ENCODE measurements around the gene KDM2B. TPM values are rescaled to one million over a fixed set of nuclear protein-coding genes. Genes with fewer than 3 reads are reported as not detected.

Gene KDM2B
- total and polyA plus RNA-seq, 11 donors = 7.3 to 24.7 (median 10.3) TPM

- TF ChIP-seq POLR2A (IDR thresholded peaks at IDR 0.05) (peak; percentile 89 to 97), CTCF (IDR thresholded peaks at IDR 0.05) (peak in 3 of 12 donors; percentile 17 to 33 (median 23))
- intact Hi-C loops (cut with DNase I) = loop anchor here in 8 of 10 donors (1.0 to 5.0 kb wide), 4 partner anchors 47 to 52 kb away; partner anchors contain the start of gene ANAPC5 (in 7 of the 8)
- H3K4me3 ChIP-seq = peak within 1 kb of the TSS; percentile 77 to 100 (median 94)
- WGBS, 4 donors = 1% methylated on average over 46 to 77 of the region's 77 CpGs
- no peaks in the 10 kb centered on the region for H3K27me3 ChIP-seq
- peak within 1 kb of the TSS; percentile 70 to 95 (median 92) for H3K27ac ChIP-seq
- peaks cover 0 to 36% (median 22%) of the 10 kb centered on the region in 12 donors for H3K4me1 ChIP-seq
- ATAC-seq = peak; percentile 99 to 100 (median 99)
- DNase-seq = peak; percentile 99 to 100 (median 99)
- no peaks in the 10 kb centered on the region for H3K9me3 ChIP-seq
- peaks cover 0 to 16% (median 7%) of the 10 kb centered on the region in 9 donors for H3K36me3 ChIP-seq
These were observed 181.2 kb downstream of the KDM2B start, which contains the start of gene RNF34 for GRCh38 chr12:121399391-121400331. TSS of gene RNF34 (plus strand) at chr12:121400118. CDS start at chr12:121400213, 95 bp downstream.

- Histone ChIP-seq H3K27ac (no peak overlapping the region), H3K27me3 (no peaks in the 10 kb centered on the region), H3K9me3 (no peaks in the 10 kb centered on the region), H3K36me3 (peaks cover 0 to 7% (median 0%) of the 10 kb centered on the region in 9 donors), H3K4me3 (peak overlapping the region in 1 of 12 donors; percentile 92), H3K4me1 (peaks cover 0 to 36% (median 22%) of the 10 kb centered on the region in 12 donors)
- no peak for ATAC-seq
- WGBS, 4 donors = 98 to 99% (median 99%) methylated on average over 5 of the region's 5 CpGs
- no peak for DNase-seq
- TF ChIP-seq CTCF (IDR thresholded peaks at IDR 0.05) = no peak
- TF ChIP-seq POLR2A (IDR thresholded peaks at IDR 0.05) = no peak
- intact Hi-C loops (cut with DNase I) = loop anchor here in 4 of 10 donors (2.0 to 5.0 kb wide), 3 partner anchors 46 to 51 kb away; partner anchors contain the start of gene ANAPC5 (in 3 of the 4)
These were observed 182.5 kb downstream of the KDM2B start for GRCh38 chr12:121398355-121398754.

GRCh38 chr12:121397521-121397920 lies 183.3 kb downstream of the KDM2B start:
- Histone ChIP-seq H3K9me3 (no peaks in the 10 kb centered on the region), H3K27ac (no peak overlapping the region), H3K36me3 (peaks cover 0 to under 1% (median 0%) of the 10 kb centered on the region in 9 donors), H3K27me3 (no peaks in the 10 kb centered on the region), H3K4me1 (peaks cover 0 to 31% (median 22%) of the 10 kb centered on the region in 12 donors), H3K4me3 (no peak overlapping the region)
- intact Hi-C loops (cut with DNase I) = loop anchor here in 3 of 10 donors (5.0 kb wide), 2 partner anchors 45 to 50 kb away; partner anchors contain the start of gene ANAPC5 (in 2 of the 3)
- ATAC-seq (no peak), DNase-seq (no peak)
- WGBS, 4 donors = 95 to 97% (median 96%) methylated on average over 14 of the region's 14 CpGs
- no peak for TF ChIP-seq POLR2A (IDR thresholded peaks at IDR 0.05)
- TF ChIP-seq CTCF (IDR thresholded peaks at IDR 0.05) = no peak

- whole genome bisulfite sequencing, 4 donors = 85 to 91% (median 88%) methylated on average over 3 of the region's 3 CpGs
- peak overlapping the region in 1 of 12 donors; percentile 68 for H3K27ac ChIP-seq
- H3K9me3 ChIP-seq = no peaks in the 10 kb centered on the region
- no peak for DNase-seq
- peak overlapping the region in 1 of 12 donors; percentile 41 for H3K4me3 ChIP-seq
- H3K27me3 ChIP-seq = no peaks in the 10 kb centered on the region
- no peak for ATAC-seq
- H3K4me1 ChIP-seq = no peaks in the 10 kb centered on the region
- intact Hi-C loops (cut with DNase I) = no loop called here
- TF ChIP-seq POLR2A (IDR thresholded peaks at IDR 0.05) (no peak), CTCF (IDR thresholded peaks at IDR 0.05) (no peak)
- H3K36me3 ChIP-seq = no peaks in the 10 kb centered on the region
These were observed 188.5 kb downstream of the KDM2B start for GRCh38 chr12:121392325-121392716.
